Fibroblast of the aortic adventitia (primary cell): ENCODE results near the gene NSD1. TPM values are rescaled to one million over a fixed set of nuclear protein-coding genes. Genes with fewer than 3 reads are reported as not detected.
A peak's percentile ranks its signal among the peaks of the same experiment; 100 is the strongest.

ENCODE experiments used
- DNase-seq: peaks from one replicate; pipeline ENCODE4 v3.0.0-alpha.2; 2010; ENCODE audit warnings: low read depth
- H3K4me3 ChIP-seq: 2 replicates; pipeline ENCODE4 v1.5.1; 2011; ENCODE audit warnings: low read depth, mild to moderate bottlenecking, control low read depth, low read length, moderate library complexity
- CTCF ChIP-seq: IDR thresholded peaks from 2 replicates; pipeline ENCODE4 v1.5.1; 2011; ENCODE audit warnings: mild to moderate bottlenecking, low read length, control low read depth, inconsistent platforms; ENCODE audit not compliant: insufficient read depth
- total RNA-seq: library from RNA; depleted of rRNA; stranded (reverse); fragments of >200 nt; gene quantifications from 2 replicates; pipeline ENCODE4 v1.2.3, GENCODE V29; 2012; ENCODE audit warnings: low replicate concordance

Gene NSD1
- total RNA-seq, 1 donor, result 50.3 TPM

- TF ChIP-seq CTCF, result no peak
- H3K4me3 ChIP-seq, result no peak overlapping the region
- DNase-seq, result no peak
Measured at GRCh38 chr5:177296581-177296980, 163.0 kb downstream of the NSD1 start.

- TF ChIP-seq CTCF, result no peak
- no peak overlapping the region for H3K4me3 ChIP-seq
- DNase-seq, result no peak
Measured at GRCh38 chr5:177297922-177298321, 164.3 kb downstream of the NSD1 start.

GRCh38 chr5:177299697-177300096 lies 166.1 kb downstream of the NSD1 start:
- DNase-seq, result no peak
- no peak for TF ChIP-seq CTCF
- no peak overlapping the region for H3K4me3 ChIP-seq

- DNase-seq, result peak; percentile 70
- TF ChIP-seq CTCF, result peak; percentile 44
- peak overlapping the region; percentile 10 for H3K4me3 ChIP-seq
Measured at GRCh38 chr5:177300236-177300880, 166.8 kb downstream of the NSD1 start.

- TF ChIP-seq CTCF, result no peak
- no peak overlapping the region for H3K4me3 ChIP-seq
- DNase-seq, result no peak
Measured at GRCh38 chr5:177300951-177301350, 167.4 kb downstream of the NSD1 start.

- TF ChIP-seq CTCF, result no peak
- peak; percentile 24 for DNase-seq
- H3K4me3 ChIP-seq, result peak overlapping the region; percentile 94
Measured at GRCh38 chr5:177301503-177302165, 168.1 kb downstream of the NSD1 start.
